ENCODE data around the gene ACTL6B.
A peak's percentile ranks its signal among the peaks of the same experiment; 100 is the strongest.

ACTL6B gene

GRCh38 chr7:100683659-100684533 is 27.6 kb upstream of the ACTL6B start:
- no peak for DNase-seq (ENCODE audit: low read depth)

- no peak for DNase-seq (ENCODE audit: low read depth)
Measured at GRCh38 chr7:100682991-100683658, 26.9 kb upstream of the ACTL6B start.

DNA sequence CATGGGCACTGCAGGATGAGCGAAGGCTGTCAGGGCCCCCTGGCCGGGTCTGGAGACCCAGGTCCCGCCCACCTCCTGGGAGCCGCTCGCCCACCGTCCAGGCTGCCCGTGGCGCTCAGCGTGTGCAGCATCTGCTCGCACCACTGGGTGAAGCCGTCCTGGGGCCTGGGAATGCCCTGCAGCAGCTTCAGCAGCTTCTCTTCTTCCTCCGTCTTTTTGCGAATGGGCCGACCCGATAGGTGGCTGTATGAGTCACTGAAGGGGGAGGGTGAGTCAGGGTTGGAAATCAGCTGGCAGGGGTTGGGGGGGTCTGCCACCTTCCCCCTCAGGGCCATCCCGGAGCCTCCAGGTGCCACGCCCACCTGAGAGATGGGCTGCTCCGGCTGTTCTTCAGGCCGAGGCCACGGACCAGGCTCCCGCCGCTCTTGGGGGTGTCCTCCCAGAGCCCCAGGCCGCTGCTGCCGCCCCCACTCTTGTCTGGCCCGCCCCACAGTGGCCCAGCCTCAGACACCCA is 26.0 kb upstream of the ACTL6B start:
- no peak for DNase-seq (ENCODE audit: low read depth)

GRCh38 chr7:100681491-100682227 is 25.4 kb upstream of the ACTL6B start:
- no peak for DNase-seq (ENCODE audit: low read depth)

GRCh38 chr7:100680576-100681271 is 24.5 kb upstream of the ACTL6B start:
- DNase-seq (ENCODE audit: low read depth), result no peak

DNA sequence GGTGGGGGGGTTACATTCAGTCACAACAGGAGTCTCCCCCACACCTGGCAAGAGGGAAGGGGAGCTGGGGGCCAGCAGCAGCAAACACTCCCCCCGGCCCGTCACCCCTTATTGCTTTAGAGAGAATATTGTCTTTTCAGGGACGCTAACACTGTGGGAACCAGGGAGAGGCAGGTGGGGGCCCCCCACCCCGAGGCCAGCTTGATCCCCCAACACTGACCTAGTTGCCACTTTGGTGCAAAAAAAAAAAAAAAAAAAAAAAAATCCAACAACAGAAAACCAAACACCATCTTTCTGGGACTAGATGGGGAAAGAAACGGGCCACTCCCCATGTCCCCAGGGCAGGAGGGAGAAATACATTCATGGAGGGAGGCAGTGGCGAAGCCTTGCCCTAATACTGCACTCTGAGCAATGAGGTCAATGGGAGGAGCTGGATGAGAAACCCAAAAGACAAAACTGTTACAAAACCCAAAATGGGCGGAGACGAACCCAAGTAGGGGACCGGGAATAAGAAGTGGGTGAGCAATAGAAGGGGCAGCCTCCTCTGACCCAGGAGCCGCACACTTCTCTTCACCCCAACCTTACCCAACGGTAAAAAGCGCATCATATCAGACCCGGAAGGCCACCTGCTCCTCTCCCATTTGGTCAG is 23.8 kb upstream of the ACTL6B start:
- DNase-seq (ENCODE audit: low read depth), result no peak

DNA sequence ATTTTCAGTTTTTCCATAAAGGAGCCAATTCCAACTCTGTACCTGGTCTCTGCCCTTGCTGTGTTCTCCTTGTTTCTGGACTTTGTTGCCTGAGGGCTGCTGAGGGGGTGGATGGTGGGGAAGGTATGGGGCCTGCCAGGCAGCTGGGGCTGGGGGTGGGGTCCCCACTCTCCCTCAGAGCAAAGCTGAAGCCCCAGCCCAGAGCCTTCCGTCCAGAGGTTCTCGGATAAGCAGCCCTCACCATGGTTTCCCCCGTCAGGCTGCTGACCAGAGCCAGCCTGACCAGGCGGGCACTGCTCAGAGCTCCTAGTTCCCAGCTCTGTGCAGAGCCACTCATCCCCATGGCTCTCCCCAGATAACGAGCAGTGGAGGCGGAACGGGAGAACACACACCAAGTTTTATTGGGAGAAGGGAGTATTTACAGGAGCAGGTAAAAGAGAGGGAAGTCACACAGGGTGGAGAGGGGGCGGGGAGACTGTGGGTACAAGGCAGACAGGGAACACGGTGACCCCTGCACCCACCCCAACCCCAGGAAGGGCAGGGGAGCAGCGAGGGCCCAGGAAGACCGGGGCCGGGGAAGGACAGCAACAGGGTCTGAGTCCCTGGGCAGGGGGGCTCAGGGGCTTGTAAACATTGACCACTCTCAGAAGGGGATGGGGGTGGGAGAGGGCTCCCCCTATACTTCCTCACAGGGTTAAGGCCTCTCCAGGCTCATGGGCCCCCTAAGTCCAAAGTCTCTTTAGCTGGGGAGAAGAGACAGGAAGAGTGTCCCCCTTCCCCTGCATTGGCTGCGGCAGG is 23.1 kb upstream of the ACTL6B start:
- no peak for DNase-seq (ENCODE audit: low read depth)

DNA sequence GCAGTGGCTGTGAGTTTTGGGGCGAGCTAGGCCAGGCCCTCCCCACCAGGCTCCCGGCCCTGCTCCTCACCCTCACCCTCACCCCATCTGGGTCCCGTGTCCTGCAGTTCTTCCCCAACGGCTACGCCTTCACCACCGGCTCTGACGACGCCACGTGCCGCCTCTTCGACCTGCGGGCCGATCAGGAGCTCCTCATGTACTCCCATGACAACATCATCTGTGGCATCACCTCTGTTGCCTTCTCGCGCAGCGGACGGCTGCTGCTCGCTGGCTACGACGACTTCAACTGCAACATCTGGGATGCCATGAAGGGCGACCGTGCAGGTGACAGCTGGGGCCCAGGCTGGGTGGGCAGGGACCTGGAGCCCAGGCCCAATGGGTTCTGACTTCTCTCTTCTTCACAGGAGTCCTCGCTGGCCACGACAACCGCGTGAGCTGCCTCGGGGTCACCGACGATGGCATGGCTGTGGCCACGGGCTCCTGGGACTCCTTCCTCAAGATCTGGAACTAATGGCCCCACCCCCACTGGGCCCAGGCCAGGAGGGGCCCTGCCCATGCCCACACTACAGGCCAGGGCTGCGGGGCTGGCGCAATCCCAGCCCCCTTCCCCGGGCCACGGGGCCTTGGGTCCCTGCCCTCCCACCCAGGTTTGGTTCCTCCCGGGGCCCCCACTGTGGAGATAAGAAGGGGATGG is 22.2 kb upstream of the ACTL6B start:
- no peak for DNase-seq (ENCODE audit: low read depth)

- DNase-seq (ENCODE audit: low read depth), result no peak
Measured at GRCh38 chr7:100677308-100678267, 21.3 kb upstream of the ACTL6B start.

DNA sequence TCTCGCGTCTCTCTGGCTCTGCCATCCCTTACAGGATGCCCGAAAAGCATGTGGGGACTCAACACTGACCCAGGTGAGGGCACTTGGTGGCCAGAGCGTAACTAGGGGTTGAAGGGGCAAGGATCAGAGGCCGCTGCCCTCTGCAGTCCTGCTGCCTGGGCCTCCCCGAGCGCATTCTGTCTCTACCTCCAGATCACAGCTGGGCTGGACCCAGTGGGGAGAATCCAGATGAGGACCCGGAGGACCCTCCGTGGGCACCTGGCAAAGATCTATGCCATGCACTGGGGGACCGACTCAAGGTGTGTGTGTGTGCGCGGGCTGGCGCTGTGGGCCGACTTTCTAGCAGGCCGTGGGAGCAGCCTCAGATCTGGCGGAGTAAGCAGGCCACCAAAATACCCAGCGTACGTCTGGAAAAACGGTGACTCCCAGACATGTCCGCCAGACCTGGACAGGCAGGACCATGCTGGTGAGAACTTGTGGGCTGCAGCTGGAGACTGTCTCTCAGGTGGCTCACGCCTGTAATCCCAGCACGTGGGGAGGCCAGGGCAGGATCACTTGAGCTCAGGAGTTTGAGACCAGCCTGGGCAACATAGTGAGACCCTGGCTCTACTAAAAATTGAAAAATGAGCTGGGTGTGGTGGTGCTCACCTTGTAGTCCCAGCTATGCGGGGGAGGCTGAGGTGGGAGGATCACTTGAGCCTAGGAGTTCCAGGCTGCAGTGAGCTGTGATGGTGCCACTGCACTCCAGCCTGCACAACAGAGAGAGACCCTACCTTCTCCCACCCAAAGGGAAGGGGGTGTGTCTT is 20.5 kb upstream of the ACTL6B start:
- no peak for DNase-seq (ENCODE audit: low read depth)

GRCh38 chr7:100675581-100676350 is 19.5 kb upstream of the ACTL6B start:
- peak; percentile 97 for DNase-seq (ENCODE audit: low read depth)

GRCh38 chr7:100675105-100675451 is 18.8 kb upstream of the ACTL6B start:
- no peak for DNase-seq (ENCODE audit: low read depth)

- no peak for DNase-seq (ENCODE audit: low read depth)
Measured at GRCh38 chr7:100674411-100675104, 18.3 kb upstream of the ACTL6B start.

DNA sequence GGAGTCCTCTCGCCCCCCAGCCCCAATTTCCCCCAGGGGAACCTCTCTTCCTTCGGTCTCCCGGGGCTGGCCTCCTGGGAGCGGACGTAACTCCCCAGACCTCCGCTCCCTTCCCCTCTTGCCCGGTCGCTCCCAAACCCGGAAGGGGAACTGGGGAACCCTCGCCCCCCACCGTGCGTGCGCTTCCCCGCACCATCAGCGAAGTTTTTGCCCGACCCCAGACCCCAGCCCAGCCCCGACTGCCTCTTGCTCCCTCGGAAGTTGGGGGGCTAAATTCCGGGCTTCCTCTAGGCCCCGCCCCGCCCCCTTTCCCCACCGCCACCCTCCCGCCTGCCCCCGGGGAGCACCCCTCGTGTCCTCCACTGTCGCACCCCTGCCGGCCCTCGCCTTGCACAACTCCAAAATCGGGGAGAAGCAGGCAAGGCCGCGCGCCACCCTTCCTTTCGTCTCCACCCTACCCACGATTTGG is 17.7 kb upstream of the ACTL6B start:
- peak; percentile 32 for DNase-seq (ENCODE audit: low read depth)

GRCh38 chr7:100673302-100673941 is 17.2 kb upstream of the ACTL6B start, which contains the start of gene GNB2:
GNB2 (plus strand) TSS chr7:100673740; CDS start chr7:100676266, 2,526 bp downstream.
- peak; percentile 96 for DNase-seq (ENCODE audit: low read depth)
